Thoracic aorta (tissue), 2 donors: ENCODE data around the gene RAB3IL1. TPM values are rescaled to one million over a fixed set of nuclear protein-coding genes. Genes with fewer than 3 reads are reported as not detected.
A peak's percentile ranks its signal among the peaks of the same experiment; 100 is the strongest.

Experiments
- ATAC-seq: fragments of 150-250 bp; one replicate; pipeline ENCODE4 v1.8.0; 2017; ENCODE audit warnings: low read depth; ENCODE audit not compliant: insufficient number of reproducible peaks, low FRiP score
- DNase-seq: peaks from one replicate; pipeline ENCODE4 v3.0.0-alpha.2; 2020; ENCODE audit warnings: low spot score
- H3K27ac ChIP-seq, 2 donors: fragments of 200-600 bp; sonication (generic); 1 replicate in 1 of 2; 2 replicates in 1 of 2; pipeline ENCODE4 v1.5.1; 2016; ENCODE audit warnings: mild to moderate bottlenecking in 2 of 2, moderate library complexity in 2 of 2
- H3K27me3 ChIP-seq: fragments of 200-600 bp; sonication (generic); replicated peaks from 2 replicates; pipeline ENCODE4 v1.6.0; 2016; ENCODE audit warnings: mild to moderate bottlenecking; ENCODE audit not compliant: insufficient read depth
- H3K36me3 ChIP-seq: fragments of 200-600 bp; sonication (generic); one replicate; pipeline ENCODE4 v1.5.1; 2016
- H3K4me1 ChIP-seq, 2 donors: fragments of 200-600 bp; sonication (generic); 1 replicate in 1 of 2; 2 replicates in 1 of 2; pipeline versions ENCODE4 v1.5.1 to v1.6.0; 2016; ENCODE audit warnings: low read depth in 2 of 2, mild to moderate bottlenecking in 1 of 2; ENCODE audit not compliant: control insufficient read depth in 1 of 2
- H3K4me3 ChIP-seq: fragments of 200-600 bp; sonication (generic); 2 replicates; pipeline ENCODE4 v1.5.1; 2016; ENCODE audit warnings: mild to moderate bottlenecking
- H3K9me3 ChIP-seq: fragments of 200-600 bp; sonication (generic); 2 replicates; pipeline ENCODE4 v1.5.1; 2016
- CTCF ChIP-seq: fragments of 200-600 bp; sonication (generic); IDR thresholded peaks from one replicate; pipeline ENCODE4 v1.5.1; 2019; ENCODE audit warnings: antibody characterized with exemption
- total RNA-seq, 2 donors: library from RNA; depleted of rRNA; stranded (reverse); fragments of >200 nt; gene quantifications; one replicate each; pipeline versions ENCODE4 v1.1.0 to v1.2.3, GENCODE V29; 2016

RAB3IL1 gene
- total RNA-seq, 2 donors from 2014 or later = 20.8 to 45.4 TPM

DNA sequence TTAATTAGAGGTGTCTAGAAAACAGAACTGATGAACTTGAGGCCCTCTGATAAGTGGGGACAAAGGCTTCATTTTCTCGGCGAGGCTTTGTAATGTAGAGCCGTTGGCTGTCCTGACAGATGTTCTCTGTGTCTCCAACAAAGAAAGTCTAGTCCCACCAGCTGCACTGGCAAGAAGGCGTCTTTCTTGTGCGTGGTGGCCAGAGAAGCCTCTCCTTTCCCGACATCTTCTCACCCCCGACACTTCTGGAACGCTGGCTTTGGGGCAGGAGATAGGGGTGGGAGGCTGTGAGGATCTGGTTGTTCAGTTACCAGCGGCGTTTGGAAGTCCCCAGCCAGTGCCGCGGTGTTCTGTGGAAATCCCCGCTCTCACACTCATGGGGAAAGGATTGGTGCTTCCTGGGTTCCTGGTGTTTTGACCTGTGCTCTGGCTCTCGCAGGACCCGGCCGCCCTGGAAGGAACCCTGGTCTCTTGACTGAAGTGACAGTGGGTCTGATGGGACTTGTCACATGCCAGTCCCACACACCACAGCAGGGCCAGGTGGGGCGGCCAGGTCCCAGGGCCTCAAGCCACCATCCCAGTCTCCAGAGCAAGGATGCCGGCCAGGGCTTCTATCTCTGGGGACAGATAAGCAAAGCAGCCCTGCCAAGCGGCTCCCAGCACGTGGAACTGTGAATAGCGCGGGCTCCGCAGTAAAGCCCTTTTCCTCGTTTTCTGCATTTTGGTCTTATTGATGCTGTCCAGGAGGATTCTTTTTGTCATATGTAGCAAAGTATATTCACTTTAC, 66.1 kb downstream of the RAB3IL1 start:
- Histone ChIP-seq H3K9me3 (no peaks in the 10 kb centered on the region), H3K36me3 (peaks cover 41% of the 10 kb centered on the region), H3K27ac (peak overlapping the region; percentile 69 to 80), H3K4me1 (peaks cover 15 to 22% of the 10 kb centered on the region in 2 donors), H3K27me3 (no peaks in the 10 kb centered on the region), H3K4me3 (peak overlapping the region; percentile 10)
- no peak for ATAC-seq
- no peak for DNase-seq
- no peak for TF ChIP-seq CTCF

DNA sequence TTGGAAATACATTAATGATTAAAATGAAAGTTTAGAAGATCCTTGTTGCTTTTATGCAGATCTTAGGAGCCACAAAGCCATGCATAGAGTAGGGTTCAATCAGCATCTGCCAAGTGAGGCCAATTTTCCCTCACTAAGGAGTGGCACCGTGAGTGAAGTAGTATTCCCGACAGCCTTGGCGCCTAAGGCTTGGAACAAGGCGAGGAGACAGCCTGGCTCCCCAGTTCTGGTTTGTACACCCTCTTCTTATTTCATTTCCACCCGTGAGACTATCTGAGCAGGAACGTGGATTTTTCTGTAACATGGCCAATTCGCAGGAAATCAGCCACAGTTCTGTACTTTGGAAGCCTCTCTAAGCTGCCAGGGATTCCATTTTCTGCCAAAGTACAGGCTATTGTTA, 66.7 kb downstream of the RAB3IL1 start:
- TF ChIP-seq CTCF = no peak
- no peaks in the 10 kb centered on the region for H3K27me3 ChIP-seq
- ATAC-seq (no peak), DNase-seq (no peak)
- peak overlapping the region; percentile 10 for H3K4me3 ChIP-seq
- H3K36me3 ChIP-seq = peaks cover 40% of the 10 kb centered on the region
- peaks cover 15 to 22% of the 10 kb centered on the region in 2 donors for H3K4me1 ChIP-seq
- H3K9me3 ChIP-seq = no peaks in the 10 kb centered on the region
- H3K27ac ChIP-seq = peak overlapping the region; percentile 69 to 80

DNA sequence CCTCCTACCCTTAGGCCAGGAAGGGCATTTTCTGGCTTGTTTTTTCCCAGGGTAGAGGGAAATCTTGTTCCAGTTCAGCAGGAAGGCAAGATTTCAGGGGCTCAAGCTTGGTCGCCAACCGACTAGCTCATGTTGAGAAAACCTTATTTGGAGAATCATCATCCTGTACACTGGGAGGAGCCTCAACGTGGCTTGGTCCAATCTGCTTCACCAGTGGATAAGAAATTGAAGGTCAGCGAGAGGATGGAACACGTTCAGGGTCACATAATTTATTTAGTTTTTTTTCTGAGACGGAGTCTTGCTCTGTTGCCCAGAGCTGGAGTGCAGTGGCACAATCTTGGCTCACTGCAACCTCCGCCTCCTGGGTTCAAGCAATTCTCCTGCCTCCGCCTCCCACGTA, 68.7 kb downstream of the RAB3IL1 start:
- DNase-seq (no peak), ATAC-seq (no peak)
- no peaks in the 10 kb centered on the region for H3K9me3 ChIP-seq
- TF ChIP-seq CTCF = no peak
- peaks cover 15 to 22% of the 10 kb centered on the region in 2 donors for H3K4me1 ChIP-seq
- H3K27ac ChIP-seq = no peak overlapping the region
- H3K27me3 ChIP-seq = no peaks in the 10 kb centered on the region
- H3K4me3 ChIP-seq = no peak overlapping the region
- H3K36me3 ChIP-seq = peaks cover 47% of the 10 kb centered on the region

- ATAC-seq (no peak), DNase-seq (no peak)
- H3K4me1 ChIP-seq = peaks cover 15 to 22% of the 10 kb centered on the region in 2 donors
- H3K27me3 ChIP-seq = no peaks in the 10 kb centered on the region
- no peak overlapping the region for H3K27ac ChIP-seq
- H3K4me3 ChIP-seq = no peak overlapping the region
- peaks cover 50% of the 10 kb centered on the region for H3K36me3 ChIP-seq
- no peaks in the 10 kb centered on the region for H3K9me3 ChIP-seq
- no peak for TF ChIP-seq CTCF
Measured at GRCh38 chr11:61847914-61848581, 69.3 kb downstream of the RAB3IL1 start.

Other genes starting within 250 kb of the RAB3IL1 start
- 1 to 10 TPM; 1.2 to 1.4 TPM for gene DAGLA, start 237.2 kb downstream of the RAB3IL1 start, total RNA-seq
- 1 to 10 TPM in 1 of 2 donors, not detected in 1; 5.1 TPM for gene MYRF, start 164.9 kb downstream of the RAB3IL1 start, total RNA-seq
- 10 to 100 TPM; 17.3 to 63.6 TPM for gene TMEM258, start 125.0 kb downstream of the RAB3IL1 start, total RNA-seq
- gene FEN1, start 124.7 kb downstream of the RAB3IL1 start, total RNA-seq = 1 to 10 TPM; 4.5 to 5.4 TPM
- gene FADS1, start 100.6 kb downstream of the RAB3IL1 start, total RNA-seq = 10 to 100 TPM; 39.0 to 52.9 TPM
- gene FADS2, start 89.3 kb downstream of the RAB3IL1 start, total RNA-seq = 100 to 1,000 TPM in 1 of 2 donors, 10 to 100 TPM in 1; 89.2 to 234 TPM
- gene FADS3, start 26.0 kb downstream of the RAB3IL1 start, total RNA-seq = 100 to 1,000 TPM; 368 to 393 TPM
- 1 to 10 TPM; 4.7 to 8.0 TPM for gene BEST1, start 32.8 kb upstream of the RAB3IL1 start, total RNA-seq
- gene FTH1, start 50.1 kb upstream of the RAB3IL1 start, total RNA-seq = 1,000 to 10,000 TPM; 1,820 to 2,025 TPM
- 10 to 100 TPM in 1 of 2 donors, 1 to 10 TPM in 1; 8.8 to 13.0 TPM for gene INCENP, start 206.4 kb upstream of the RAB3IL1 start, total RNA-seq